Fibroblast of villous mesenchyme (primary cell): Measurements from ENCODE around the gene CLK4. TPM values are rescaled to one million over a fixed set of nuclear protein-coding genes. Genes with fewer than 3 reads are reported as not detected.

Source experiments
- DNase-seq: peaks from one replicate; pipeline ENCODE4 v3.0.0-alpha.2; 2010; ENCODE audit warnings: low read depth
- H3K4me3 ChIP-seq: 2 replicates; pipeline ENCODE4 v1.5.1; 2011; ENCODE audit warnings: low read depth, mild to moderate bottlenecking, low read length
- total RNA-seq: library from RNA; depleted of rRNA; stranded (reverse); fragments of >200 nt; gene quantifications from 2 replicates; pipeline ENCODE4 v1.2.3, GENCODE V29; 2012
- TF ChIP-seq, protein P1 (sequence below): IDR thresholded peaks from 2 replicates; pipeline ENCODE4 v1.5.1; 2012; ENCODE audit warnings: low read depth, mild to moderate bottlenecking, low read length; ENCODE audit not compliant: insufficient read depth

Gene CLK4
- total RNA-seq, 1 donor, result 26.3 TPM

DNA sequence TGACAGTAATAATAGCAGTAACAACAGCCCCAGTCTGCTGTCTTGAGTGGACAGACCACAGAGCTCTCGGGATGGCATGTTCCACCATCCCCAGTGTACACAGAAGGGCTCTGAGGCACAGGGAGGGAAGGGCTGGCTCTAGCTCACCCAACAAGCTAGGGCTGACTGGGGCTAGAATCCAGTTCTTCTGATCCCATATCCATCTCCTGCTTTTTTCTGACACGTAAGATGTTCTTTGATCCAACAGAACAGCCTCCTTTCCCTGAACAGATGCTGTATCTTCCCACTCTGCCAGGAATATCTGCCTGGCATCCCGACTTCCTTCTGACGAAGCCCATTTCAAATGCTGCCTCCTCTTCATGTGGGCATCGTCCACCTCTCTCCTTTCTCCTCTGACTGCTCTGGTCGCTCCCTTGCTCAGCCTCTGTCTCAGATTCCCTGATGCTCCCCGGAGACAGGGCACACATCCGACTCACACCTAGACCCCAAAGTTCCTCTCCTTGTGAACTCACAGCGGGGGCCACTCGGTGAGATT, 43.6 kb upstream of the CLK4 start:
- TF ChIP-seq, protein P1, sequence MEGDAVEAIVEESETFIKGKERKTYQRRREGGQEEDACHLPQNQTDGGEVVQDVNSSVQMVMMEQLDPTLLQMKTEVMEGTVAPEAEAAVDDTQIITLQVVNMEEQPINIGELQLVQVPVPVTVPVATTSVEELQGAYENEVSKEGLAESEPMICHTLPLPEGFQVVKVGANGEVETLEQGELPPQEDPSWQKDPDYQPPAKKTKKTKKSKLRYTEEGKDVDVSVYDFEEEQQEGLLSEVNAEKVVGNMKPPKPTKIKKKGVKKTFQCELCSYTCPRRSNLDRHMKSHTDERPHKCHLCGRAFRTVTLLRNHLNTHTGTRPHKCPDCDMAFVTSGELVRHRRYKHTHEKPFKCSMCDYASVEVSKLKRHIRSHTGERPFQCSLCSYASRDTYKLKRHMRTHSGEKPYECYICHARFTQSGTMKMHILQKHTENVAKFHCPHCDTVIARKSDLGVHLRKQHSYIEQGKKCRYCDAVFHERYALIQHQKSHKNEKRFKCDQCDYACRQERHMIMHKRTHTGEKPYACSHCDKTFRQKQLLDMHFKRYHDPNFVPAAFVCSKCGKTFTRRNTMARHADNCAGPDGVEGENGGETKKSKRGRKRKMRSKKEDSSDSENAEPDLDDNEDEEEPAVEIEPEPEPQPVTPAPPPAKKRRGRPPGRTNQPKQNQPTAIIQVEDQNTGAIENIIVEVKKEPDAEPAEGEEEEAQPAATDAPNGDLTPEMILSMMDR, result no peak
- H3K4me3 ChIP-seq, result no peak overlapping the region
- DNase-seq, result no peak

DNA sequence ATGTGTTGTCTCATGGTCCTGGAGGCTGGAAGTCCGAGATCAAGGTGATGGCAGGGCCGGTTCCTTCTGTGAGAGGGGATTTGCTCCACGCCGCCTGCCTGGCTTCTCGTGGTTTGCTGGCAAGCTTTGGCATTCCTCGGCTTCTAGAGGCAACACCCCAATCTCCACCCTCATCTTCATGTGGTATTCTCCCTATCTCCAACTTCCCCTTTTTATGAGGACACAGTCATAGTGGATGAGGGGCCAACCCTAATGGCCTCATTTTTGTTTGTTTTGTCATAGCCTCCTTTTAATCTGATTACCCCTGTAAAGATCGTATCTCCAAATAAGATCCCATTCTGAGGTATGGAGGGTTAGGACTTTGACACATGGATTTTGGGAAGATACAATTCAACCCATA, 41.7 kb upstream of the CLK4 start:
- no peak overlapping the region for H3K4me3 ChIP-seq
- no peak for DNase-seq
- TF ChIP-seq, protein P1, result no peak

DNA sequence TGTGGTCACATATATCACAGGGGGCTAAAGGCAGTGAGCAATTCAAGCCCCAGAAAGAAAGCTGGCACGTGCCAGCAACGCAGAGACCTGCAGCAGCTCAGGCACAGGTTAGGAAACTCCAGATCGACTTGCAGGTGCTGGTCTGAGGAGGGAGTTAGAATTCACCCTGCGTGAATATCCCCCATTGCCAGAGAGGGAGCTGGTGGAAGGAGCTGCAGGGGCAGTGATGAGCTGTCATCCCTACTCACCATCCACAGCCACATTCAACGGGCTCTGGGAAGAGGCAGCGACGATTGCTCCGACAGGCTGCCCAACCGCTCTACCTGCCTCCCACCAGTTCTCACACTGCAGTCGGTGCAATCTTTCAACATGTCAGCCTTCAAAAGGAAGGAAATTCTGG, 40.8 kb upstream of the CLK4 start:
- TF ChIP-seq, protein P1, result no peak
- H3K4me3 ChIP-seq, result no peak overlapping the region
- DNase-seq, result no peak

DNA sequence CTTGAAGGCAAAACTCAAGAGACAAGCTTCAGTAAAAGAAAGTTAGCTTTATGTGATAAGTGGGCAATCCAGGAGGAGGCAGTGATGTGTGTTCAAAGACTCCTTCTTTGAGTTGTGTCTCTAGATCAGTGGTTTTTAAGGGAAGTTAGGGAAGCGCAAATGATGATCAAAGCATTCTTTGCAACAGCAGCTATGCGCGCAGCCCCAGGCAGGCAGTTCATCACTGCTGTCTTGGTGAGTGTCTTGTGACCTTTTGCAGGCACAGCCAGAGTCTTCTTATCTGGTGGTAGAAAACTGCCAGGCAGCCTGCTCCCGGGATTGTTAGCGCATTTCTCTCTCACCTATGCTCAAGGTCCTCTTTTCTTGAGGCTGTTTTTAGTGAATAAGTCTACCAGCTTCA, 40.3 kb upstream of the CLK4 start:
- DNase-seq, result no peak
- TF ChIP-seq, protein P1, result no peak
- no peak overlapping the region for H3K4me3 ChIP-seq

DNA sequence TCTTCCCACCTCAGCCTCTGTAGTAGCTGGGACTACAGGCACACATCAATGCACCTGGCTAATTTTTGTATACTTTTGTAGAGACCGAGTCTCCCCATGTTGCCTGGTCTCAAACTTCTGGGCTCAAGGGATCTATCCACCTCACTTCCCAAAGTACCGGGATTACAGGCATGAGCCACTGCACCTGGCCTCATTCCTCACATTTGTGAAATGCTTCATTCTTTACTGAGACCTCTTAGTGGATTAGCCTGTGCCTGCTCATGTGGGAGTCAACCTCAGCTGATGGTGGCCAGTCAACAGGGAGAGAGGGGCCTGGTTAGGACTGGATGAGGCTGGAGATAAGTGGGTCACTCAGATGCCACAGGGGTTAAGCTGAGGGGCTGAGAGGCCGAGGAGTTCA, 37.3 kb upstream of the CLK4 start:
- no peak overlapping the region for H3K4me3 ChIP-seq

DNA sequence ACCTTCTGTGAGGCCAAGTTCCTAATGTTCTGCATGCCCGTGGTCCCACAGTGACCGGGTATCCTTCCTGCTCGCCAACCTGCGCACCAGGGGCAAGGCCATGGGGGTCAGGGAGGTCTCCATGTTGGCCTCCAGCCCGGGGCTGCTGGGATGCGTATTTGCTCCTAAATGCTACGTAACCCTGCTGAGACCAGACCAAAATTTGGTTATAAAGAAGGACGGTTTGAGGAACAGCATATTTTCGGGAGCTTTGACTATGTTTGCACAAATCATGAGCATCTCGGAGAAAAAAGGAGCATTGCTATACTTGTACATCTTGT, 35.7 kb upstream of the CLK4 start:
- TF ChIP-seq, protein P1, result no peak
- DNase-seq, result no peak
- H3K4me3 ChIP-seq, result no peak overlapping the region

More for the DNA sequence above, 37.3 kb upstream of the CLK4 start:
- DNase-seq, result no peak
- TF ChIP-seq, protein P1, result no peak

DNA sequence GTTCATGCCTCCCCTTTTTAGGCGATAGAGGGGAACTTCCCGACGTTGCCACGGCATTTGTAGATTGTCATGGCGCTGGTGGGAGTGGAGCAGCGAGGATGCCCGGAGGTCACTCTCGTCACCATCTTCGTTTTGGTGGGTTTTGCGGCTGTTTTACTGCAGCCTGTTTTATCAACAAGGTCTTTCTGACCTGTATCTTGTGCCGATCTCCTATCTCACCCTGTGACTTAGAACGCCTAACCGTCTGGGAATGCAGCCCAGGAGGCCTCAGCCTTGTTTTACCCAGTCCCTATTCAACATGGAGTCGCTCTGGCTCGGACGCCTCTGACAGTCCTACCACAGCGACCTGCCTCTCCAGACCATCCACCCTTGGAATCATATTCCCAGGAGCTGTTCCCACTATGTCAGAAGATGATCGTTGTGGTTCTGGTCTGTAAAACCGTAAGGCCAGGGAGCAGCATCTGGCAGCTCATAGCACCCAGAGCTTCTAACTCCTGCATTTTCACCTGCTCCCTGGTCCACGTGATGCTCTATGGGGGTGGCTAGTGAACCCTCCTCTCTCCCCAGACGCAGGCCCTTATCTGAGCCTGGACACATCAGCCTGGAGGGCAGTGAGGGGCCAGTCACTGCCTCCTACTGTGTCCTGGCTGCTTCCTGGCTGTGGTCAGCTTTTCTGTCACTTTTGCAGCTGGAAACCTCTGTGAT, 35.1 kb upstream of the CLK4 start:
- no peak overlapping the region for H3K4me3 ChIP-seq
- TF ChIP-seq, protein P1, result no peak
- DNase-seq, result no peak
